ENCODE data around the gene HOXB4.
A peak's percentile ranks its signal among the peaks of the same experiment; 100 is the strongest.

The HOXB4 gene

GRCh38 chr17:48624544-48625494 is 46.7 kb upstream of the HOXB4 start:
- H3K36me3 ChIP-seq (ENCODE audit: control insufficient read depth, insufficient read depth, low read length) = no peaks in the 10 kb centered on the region
- H3K9ac ChIP-seq = no peak overlapping the region
- peak overlapping the region; percentile 58 for H3K4me2 ChIP-seq (ENCODE audit: low read length)
- H3K4me1 ChIP-seq = peaks cover 6% of the 10 kb centered on the region
- no peak overlapping the region for H3K27ac ChIP-seq
- H3K27me3 ChIP-seq (ENCODE audit: control insufficient read depth, insufficient read depth, low read length) = peaks cover 47% of the 10 kb centered on the region
- no peak overlapping the region for H3K4me3 ChIP-seq (ENCODE audit: low read depth, low read length)
- no peaks in the 10 kb centered on the region for H3K79me2 ChIP-seq
- H2AFZ ChIP-seq = no peak overlapping the region
- no peaks in the 10 kb centered on the region for H3K9me3 ChIP-seq (ENCODE audit: control insufficient read depth, low read length)
- no peak for TF ChIP-seq CTCF (IDR thresholded peaks at IDR 0.05)

GRCh38 chr17:48624118-48624517 is 46.0 kb upstream of the HOXB4 start:
- Histone ChIP-seq H2AFZ (no peak overlapping the region), H3K27me3 (ENCODE audit: control insufficient read depth, insufficient read depth, low read length) (peaks cover 47% of the 10 kb centered on the region), H3K4me1 (peaks cover 6% of the 10 kb centered on the region), H3K4me3 (ENCODE audit: low read depth, low read length) (no peak overlapping the region), H3K36me3 (ENCODE audit: control insufficient read depth, insufficient read depth, low read length) (no peaks in the 10 kb centered on the region), H3K79me2 (no peaks in the 10 kb centered on the region), H3K4me2 (ENCODE audit: low read length) (no peak overlapping the region), H3K9ac (no peak overlapping the region), H3K27ac (no peak overlapping the region), H3K9me3 (ENCODE audit: control insufficient read depth, low read length) (no peaks in the 10 kb centered on the region)
- no peak for TF ChIP-seq CTCF (IDR thresholded peaks at IDR 0.05)

GRCh38 chr17:48623583-48623982 is 45.4 kb upstream of the HOXB4 start:
- Histone ChIP-seq H3K9ac (no peak overlapping the region), H3K9me3 (ENCODE audit: control insufficient read depth, low read length) (no peaks in the 10 kb centered on the region), H3K4me2 (ENCODE audit: low read length) (no peak overlapping the region), H3K4me3 (ENCODE audit: low read depth, low read length) (no peak overlapping the region), H3K27me3 (ENCODE audit: control insufficient read depth, insufficient read depth, low read length) (peaks cover 43% of the 10 kb centered on the region), H3K4me1 (peaks cover 6% of the 10 kb centered on the region), H3K27ac (no peak overlapping the region), H3K36me3 (ENCODE audit: control insufficient read depth, insufficient read depth, low read length) (no peaks in the 10 kb centered on the region), H2AFZ (no peak overlapping the region), H3K79me2 (no peaks in the 10 kb centered on the region)
- TF ChIP-seq CTCF (IDR thresholded peaks at IDR 0.05) = no peak

- no peak overlapping the region for H3K4me2 ChIP-seq (ENCODE audit: low read length)
- peaks cover 36% of the 10 kb centered on the region for H3K27me3 ChIP-seq (ENCODE audit: control insufficient read depth, insufficient read depth, low read length)
- H3K36me3 ChIP-seq (ENCODE audit: control insufficient read depth, insufficient read depth, low read length) = no peaks in the 10 kb centered on the region
- peaks cover 6% of the 10 kb centered on the region for H3K4me1 ChIP-seq
- no peaks in the 10 kb centered on the region for H3K9me3 ChIP-seq (ENCODE audit: control insufficient read depth, low read length)
- H2AFZ ChIP-seq = no peak overlapping the region
- H3K27ac ChIP-seq = no peak overlapping the region
- no peak for TF ChIP-seq CTCF (IDR thresholded peaks at IDR 0.05)
- H3K4me3 ChIP-seq (ENCODE audit: low read depth, low read length) = no peak overlapping the region
- H3K9ac ChIP-seq = no peak overlapping the region
- no peaks in the 10 kb centered on the region for H3K79me2 ChIP-seq
These were observed 44.7 kb upstream of the HOXB4 start for GRCh38 chr17:48622857-48623256.

Measured in parathyroid adenoma (tissue), 2 donors.